Muscle layer of colon (tissue), 2 donors: ENCODE results near the gene IL20.

Experiments used
- H3K27ac ChIP-seq: one replicate; pipeline ENCODE4 v1.7.0; 2013; ENCODE audit warnings: low read depth, mild to moderate bottlenecking, low read length, moderate library complexity
- H3K27me3 ChIP-seq, 2 donors: one replicate each; pipeline ENCODE4 v1.7.0; 2013; ENCODE audit warnings: low read length in 2 of 2, mild to moderate bottlenecking in 2 of 2; ENCODE audit not compliant: insufficient read depth in 2 of 2, control insufficient read depth in 1 of 2
- H3K36me3 ChIP-seq: one replicate; pipeline ENCODE4 v1.7.0; 2013; ENCODE audit warnings: mild to moderate bottlenecking, low read length; ENCODE audit not compliant: insufficient read depth
- H3K4me1 ChIP-seq: one replicate; pipeline ENCODE4 v1.7.0; 2013; ENCODE audit warnings: mild to moderate bottlenecking, low read length; ENCODE audit not compliant: insufficient read depth
- H3K4me3 ChIP-seq, 2 donors: one replicate each; pipeline ENCODE4 v1.7.0; 2013; ENCODE audit warnings: low read length in 2 of 2, low read depth in 1 of 2, mild to moderate bottlenecking in 1 of 2, moderate library complexity in 1 of 2
- H3K9ac ChIP-seq: one replicate; pipeline ENCODE4 v1.7.0; 2013; ENCODE audit warnings: low read length
- H3K9me3 ChIP-seq: one replicate; pipeline ENCODE4 v1.7.0; 2013; ENCODE audit warnings: mild to moderate bottlenecking, low read length
- donor health status: abdominal sarcoma.
- donor health status: Adenocarcinoma of cecum.

The IL20 gene

DNA sequence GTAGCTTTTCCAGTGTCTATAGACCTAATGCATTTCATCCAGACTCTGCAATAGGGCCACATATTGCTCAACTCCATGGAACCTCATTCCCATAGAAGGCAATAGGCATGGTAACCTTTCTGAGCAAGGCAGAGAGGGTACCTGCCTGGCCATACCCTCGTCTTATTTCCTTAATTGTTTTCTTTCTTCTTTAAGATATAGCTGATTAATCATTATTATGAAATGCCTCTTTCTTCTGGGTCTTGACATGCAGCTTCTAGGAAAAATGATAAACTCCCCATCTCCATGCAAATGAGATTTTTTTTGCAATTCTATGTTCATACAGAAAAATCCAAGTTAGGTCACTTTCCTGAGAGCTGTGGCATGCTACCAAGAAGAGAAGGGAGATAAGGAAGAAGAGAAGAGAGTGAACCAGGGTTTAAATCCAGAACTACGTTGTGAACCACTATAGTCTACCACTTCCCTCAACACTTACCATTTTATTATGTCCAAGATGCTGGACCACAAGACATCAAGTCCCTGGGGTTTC is 33.0 kb upstream of the IL20 start:
- no peaks in the 10 kb centered on the region for H3K4me1 ChIP-seq
- no peaks in the 10 kb centered on the region for H3K9me3 ChIP-seq
- H3K4me3 ChIP-seq, result no peak overlapping the region
- H3K36me3 ChIP-seq, result no peaks in the 10 kb centered on the region
- peaks cover 0 to 5% of the 10 kb centered on the region in 2 donors for H3K27me3 ChIP-seq
- no peak overlapping the region for H3K9ac ChIP-seq
- H3K27ac ChIP-seq, result no peak overlapping the region

DNA sequence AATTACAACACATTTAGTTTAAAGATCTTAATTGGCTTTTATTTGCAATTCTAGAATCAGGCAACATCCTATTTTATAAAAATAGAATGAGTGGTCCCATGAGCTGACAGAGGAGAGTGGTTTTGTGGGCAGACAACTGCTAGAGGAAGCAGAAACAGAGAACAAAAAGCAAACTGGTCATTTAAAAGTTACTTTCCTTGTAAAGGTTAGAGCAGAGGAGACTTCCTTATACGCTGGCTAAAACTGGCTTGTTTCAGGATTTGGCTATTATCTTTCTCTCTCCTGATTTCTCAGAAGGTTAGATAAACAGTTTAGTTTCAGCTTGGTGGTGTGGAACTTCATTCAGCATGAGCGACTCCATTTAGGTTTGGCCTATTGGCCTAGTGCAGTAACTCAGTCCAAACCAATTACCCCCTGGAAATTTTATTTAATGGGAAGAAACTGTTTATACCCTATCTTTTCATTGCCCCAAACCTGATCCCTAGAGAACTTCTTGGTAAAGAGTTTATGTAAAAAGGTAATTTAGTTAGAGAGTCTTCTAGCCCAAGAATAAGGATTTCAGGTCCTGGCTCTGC is 32.2 kb upstream of the IL20 start:
- Histone ChIP-seq H3K4me3 (no peak overlapping the region), H3K36me3 (no peaks in the 10 kb centered on the region)

DNA sequence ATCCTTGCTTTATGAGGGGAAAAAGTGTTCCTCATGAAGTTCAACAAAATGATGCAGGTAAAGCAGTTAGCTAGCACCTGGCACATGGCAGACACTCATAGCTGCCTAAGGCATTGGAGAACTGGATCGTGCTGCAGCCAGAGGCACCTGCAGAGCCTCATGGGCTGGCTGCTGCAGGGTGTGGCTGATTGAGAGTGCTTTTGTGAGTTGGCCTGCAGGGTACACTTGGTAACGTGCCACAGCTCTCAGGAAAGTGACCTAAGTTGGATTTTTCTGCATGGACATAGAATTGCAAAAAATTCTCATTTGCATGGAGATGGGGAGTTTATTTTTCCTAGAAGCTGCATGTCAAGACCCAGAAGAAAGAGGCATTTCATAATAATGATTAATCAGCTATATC is 31.6 kb upstream of the IL20 start:
- H3K9me3 ChIP-seq, result no peaks in the 10 kb centered on the region
- H3K9ac ChIP-seq, result no peak overlapping the region
- H3K36me3 ChIP-seq, result no peaks in the 10 kb centered on the region
- H3K4me1 ChIP-seq, result no peaks in the 10 kb centered on the region
- H3K27ac ChIP-seq, result no peak overlapping the region
- no peak overlapping the region for H3K4me3 ChIP-seq
- peaks cover 0 to 7% of the 10 kb centered on the region in 2 donors for H3K27me3 ChIP-seq

More for the DNA sequence above, 32.2 kb upstream of the IL20 start:
- Histone ChIP-seq H3K9me3 (no peaks in the 10 kb centered on the region), H3K4me1 (no peaks in the 10 kb centered on the region), H3K27me3 (peaks cover 0 to 7% of the 10 kb centered on the region in 2 donors), H3K27ac (no peak overlapping the region), H3K9ac (no peak overlapping the region)

DNA sequence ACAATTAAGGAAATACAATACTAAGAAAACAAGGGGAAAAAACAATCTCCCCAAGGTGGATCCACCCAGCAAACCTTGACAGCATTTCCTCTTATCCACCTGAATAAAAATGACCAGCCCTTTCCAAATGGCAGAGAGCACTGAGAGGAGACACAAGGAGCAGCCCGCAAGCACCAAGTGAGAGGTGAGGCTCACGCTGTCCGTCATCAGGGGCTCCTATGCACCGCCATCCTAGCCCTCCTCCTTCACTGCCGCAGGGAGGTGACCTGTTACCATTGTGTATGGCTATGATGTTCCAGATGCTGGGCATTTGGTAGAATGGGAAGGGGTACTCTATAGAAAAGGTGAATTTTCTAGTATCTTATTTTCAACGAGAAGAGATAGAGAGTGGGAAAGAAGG is 31.2 kb upstream of the IL20 start:
- Histone ChIP-seq H3K4me3 (no peak overlapping the region), H3K36me3 (no peaks in the 10 kb centered on the region), H3K27ac (no peak overlapping the region), H3K27me3 (peaks cover 0 to 7% of the 10 kb centered on the region in 2 donors), H3K9me3 (no peaks in the 10 kb centered on the region), H3K4me1 (no peaks in the 10 kb centered on the region), H3K9ac (no peak overlapping the region)

DNA sequence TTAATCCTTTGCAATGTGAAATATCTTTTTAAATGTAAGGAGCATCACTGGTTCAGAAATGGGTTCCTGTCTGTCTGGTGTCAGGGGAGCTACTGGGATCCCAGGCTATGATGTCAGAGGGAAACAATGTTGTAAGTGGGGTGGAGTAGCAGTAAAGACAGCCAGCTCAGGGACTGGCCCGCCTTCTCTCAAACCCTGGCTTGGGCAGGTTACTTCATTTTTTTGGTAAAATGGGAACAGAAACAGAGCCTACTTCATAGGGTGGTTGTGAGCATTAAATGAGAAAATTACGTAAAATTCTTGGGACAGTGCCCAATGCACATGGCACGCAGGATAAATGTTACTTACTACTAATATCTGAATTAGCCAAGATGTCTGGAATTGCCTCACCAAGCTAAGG is 30.7 kb upstream of the IL20 start:
- H3K4me1 ChIP-seq, result no peaks in the 10 kb centered on the region
- H3K27ac ChIP-seq, result no peak overlapping the region
- no peak overlapping the region for H3K9ac ChIP-seq
- H3K27me3 ChIP-seq, result peaks cover 0 to 7% of the 10 kb centered on the region in 2 donors
- H3K4me3 ChIP-seq, result no peak overlapping the region
- no peaks in the 10 kb centered on the region for H3K9me3 ChIP-seq
- no peaks in the 10 kb centered on the region for H3K36me3 ChIP-seq

DNA sequence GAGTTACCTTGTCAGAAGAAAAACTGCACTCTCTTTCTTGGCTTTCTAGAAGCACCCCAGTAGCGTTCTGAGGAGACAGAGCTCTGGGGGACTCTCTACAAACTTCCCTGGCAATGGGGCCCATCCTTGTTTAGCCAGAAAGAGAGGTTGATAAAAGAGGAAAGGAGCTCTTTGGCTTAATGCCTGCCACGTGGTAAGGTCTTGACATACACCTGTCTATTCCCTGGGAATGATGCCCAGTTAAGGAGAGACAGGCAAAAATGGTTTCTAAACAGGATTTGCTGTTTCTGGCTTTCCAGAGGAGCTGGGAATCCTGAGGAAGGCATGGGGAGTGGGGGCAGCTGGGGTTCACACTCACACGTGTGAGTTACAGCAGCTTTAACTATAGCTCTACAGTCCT is 30.2 kb upstream of the IL20 start:
- H3K9ac ChIP-seq, result no peak overlapping the region
- no peaks in the 10 kb centered on the region for H3K4me1 ChIP-seq
- H3K9me3 ChIP-seq, result no peaks in the 10 kb centered on the region
- peaks cover 0 to 7% of the 10 kb centered on the region in 2 donors for H3K27me3 ChIP-seq
- H3K36me3 ChIP-seq, result no peaks in the 10 kb centered on the region
- no peak overlapping the region for H3K27ac ChIP-seq
- no peak overlapping the region for H3K4me3 ChIP-seq

DNA sequence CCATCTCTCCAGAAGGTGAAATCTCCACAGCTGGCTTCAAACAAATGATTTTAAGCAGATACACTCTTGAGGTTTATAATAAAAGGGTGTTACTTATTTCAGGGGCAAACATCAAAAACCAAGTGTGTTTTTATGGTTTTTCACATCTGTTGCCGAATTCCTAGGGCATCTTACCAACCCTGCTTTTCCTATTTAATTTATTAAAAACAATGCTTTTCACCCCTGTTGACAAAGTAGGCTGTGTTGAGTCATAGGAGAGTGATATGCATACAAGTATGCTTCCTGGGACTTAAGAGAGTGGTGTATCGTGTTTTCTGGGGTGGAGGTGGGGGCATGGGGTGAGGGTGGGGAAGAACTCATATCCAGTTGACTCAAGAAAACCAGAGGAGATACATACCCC is 29.3 kb upstream of the IL20 start:
- Histone ChIP-seq H3K9me3 (no peaks in the 10 kb centered on the region), H3K27me3 (peaks cover 0 to 7% of the 10 kb centered on the region in 2 donors), H3K36me3 (no peaks in the 10 kb centered on the region), H3K4me3 (no peak overlapping the region), H3K27ac (no peak overlapping the region), H3K9ac (no peak overlapping the region), H3K4me1 (no peaks in the 10 kb centered on the region)

DNA sequence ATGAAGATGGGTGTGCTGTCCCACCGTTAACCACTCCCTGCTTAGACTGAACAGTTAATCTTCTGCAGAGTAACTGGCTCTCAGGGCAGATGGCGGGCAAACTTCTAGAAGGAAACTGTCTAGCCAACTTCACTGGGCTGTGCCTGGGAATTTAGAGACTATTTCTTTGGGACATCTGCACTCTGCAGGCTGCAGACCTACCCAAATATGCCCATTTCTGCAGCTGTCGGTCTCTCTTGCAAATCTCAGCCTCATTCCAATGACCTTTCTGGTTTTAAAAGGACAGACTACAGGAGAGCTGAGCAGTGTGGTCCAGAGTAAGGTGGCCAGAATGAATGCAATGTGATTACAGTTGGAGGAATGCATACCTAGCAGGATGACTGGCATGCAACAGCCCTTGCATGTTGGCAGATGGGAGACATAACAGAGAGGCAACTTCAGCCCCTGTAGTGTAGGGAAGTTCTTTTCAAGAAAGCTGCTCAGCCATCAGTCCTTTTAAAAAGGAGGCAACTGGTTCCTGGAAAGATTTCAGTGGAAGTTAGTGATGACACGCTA is 26.3 kb upstream of the IL20 start:
- H3K4me1 ChIP-seq, result no peaks in the 10 kb centered on the region
- H3K9ac ChIP-seq, result no peak overlapping the region
- H3K27me3 ChIP-seq, result peaks cover 0 to 7% of the 10 kb centered on the region in 2 donors
- H3K4me3 ChIP-seq, result no peak overlapping the region
- no peaks in the 10 kb centered on the region for H3K9me3 ChIP-seq
- H3K36me3 ChIP-seq, result no peaks in the 10 kb centered on the region
- H3K27ac ChIP-seq, result no peak overlapping the region

DNA sequence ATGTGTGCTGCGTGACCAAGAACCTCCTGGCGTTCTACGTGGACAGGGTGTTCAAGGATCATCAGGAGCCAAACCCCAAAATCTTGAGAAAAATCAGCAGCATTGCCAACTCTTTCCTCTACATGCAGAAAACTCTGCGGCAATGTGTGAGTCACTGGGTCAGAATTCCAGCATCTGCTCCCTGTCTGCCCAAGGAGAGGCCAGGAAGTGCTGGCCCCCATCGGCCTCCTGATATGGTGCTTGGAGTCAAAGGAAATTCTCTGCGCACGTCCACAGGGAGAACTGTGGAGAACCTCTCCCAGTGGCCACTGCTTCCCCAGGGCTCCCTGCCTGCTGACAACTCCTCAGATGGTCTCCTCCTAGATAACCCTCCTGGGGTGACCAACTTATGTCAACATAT is 25.6 kb upstream of the IL20 start:
- Histone ChIP-seq H3K36me3 (no peaks in the 10 kb centered on the region), H3K4me1 (no peaks in the 10 kb centered on the region), H3K4me3 (no peak overlapping the region), H3K9ac (no peak overlapping the region), H3K9me3 (no peaks in the 10 kb centered on the region), H3K27ac (no peak overlapping the region), H3K27me3 (peaks cover 0 to 7% of the 10 kb centered on the region in 2 donors)

DNA sequence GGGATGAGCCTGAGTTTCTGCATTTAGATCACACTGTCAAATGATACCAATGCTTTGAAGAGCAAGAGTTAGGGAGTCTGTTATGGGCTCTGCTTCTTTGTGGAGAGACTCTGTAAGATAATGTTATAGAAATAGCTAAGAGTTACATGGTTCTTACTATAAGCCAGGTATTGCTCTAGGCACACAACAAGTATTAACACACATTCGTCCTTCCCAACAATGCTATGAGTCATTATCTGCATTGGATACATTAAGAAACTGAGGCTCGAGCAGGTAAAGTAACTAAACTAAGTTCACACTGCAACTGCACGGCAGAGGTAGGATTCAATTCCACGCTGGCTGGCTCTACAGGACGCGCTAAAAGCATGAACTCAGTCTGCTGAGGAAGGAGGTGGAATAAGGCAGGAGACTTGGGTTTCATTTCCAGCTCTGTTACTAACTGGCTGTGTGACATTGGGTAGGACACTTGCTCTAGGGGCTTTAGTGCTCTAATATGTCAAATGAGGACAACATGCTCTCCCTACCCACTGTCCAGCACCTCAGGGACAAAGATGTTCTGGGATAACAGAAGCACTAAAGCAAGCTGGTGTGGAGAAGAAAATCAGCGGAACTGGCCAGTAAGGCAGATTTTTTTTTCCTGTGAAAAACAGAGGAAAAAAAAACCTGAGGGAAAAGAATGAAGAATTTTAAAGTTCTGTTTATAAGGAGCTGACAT is 23.7 kb upstream of the IL20 start:
- H3K27me3 ChIP-seq, result peaks cover 0 to 7% of the 10 kb centered on the region in 2 donors
- H3K4me1 ChIP-seq, result no peaks in the 10 kb centered on the region
- no peak overlapping the region for H3K4me3 ChIP-seq
- no peaks in the 10 kb centered on the region for H3K9me3 ChIP-seq
- H3K36me3 ChIP-seq, result no peaks in the 10 kb centered on the region
- H3K9ac ChIP-seq, result no peak overlapping the region
- H3K27ac ChIP-seq, result no peak overlapping the region

DNA sequence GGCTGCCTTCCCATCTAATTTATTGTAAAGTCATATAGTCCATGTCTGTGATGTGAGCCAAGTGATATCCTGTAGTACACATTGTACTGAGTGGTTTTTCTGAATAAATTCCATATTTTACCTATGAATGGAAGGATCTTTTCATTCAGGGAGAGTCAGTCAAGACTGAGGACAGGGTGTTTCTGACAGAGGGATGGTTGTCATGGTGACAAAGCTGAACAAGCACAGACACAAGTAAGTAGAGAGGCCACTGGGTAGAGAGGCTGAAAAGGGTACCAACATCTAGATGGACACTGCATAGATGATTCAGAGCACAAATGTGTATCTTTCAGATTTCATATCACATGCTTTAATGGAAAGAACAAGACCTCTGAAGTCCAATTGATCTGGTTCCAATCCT is 22.6 kb upstream of the IL20 start:
- Histone ChIP-seq H3K27ac (no peak overlapping the region), H3K27me3 (no peaks in the 10 kb centered on the region), H3K4me1 (no peaks in the 10 kb centered on the region), H3K9me3 (no peaks in the 10 kb centered on the region), H3K9ac (no peak overlapping the region), H3K36me3 (no peaks in the 10 kb centered on the region), H3K4me3 (no peak overlapping the region)
